Suppressor macrophage treated with lipopolysaccharide for 4 hours (primary cell): ENCODE data around the gene C2CD4A.

Experiments used
- DNase-seq: peaks from one replicate; pipeline ENCODE4 v3.0.0-alpha.2; 2020

C2CD4A gene

DNA sequence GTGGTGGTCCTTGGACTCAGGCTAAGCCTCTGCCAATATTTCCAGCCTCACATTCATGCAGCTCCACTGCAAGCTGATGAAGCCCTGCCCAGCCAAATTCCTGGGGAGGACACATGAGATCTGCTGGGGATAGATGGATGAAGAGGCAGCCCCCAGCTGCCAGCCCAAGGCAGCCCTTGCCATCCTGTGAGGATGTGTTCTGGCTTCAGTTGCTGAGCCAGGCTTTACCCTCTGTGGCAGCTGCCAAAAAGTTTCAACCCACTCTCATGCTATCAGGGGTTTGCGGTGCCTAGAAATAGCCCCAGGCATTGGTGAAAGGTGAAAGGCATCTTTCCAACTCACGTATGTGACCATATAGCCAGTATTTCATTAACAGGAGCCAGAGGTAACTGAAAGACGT lies 37.6 kb downstream of the C2CD4A start:
- DNase-seq: no peak

DNA sequence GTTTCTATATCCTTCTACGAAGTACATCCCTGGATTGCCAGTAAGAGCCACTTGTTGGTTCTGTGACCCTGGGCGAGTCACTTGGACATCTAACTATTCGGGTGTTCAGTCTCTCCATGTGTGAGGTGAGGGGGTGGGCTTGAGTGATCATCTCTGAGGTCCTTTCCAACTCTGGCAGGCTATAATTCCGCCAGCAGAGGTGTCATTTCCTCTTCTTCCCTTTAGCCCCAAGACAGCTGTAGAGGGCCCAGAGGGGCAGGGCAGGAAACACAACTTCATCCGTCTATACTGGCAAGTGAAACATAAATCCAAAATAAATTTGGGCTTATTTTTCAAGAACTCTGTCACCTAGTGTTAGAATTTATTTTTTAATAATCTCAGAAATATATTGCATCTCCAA lies 38.1 kb downstream of the C2CD4A start:
- no peak for DNase-seq

DNA sequence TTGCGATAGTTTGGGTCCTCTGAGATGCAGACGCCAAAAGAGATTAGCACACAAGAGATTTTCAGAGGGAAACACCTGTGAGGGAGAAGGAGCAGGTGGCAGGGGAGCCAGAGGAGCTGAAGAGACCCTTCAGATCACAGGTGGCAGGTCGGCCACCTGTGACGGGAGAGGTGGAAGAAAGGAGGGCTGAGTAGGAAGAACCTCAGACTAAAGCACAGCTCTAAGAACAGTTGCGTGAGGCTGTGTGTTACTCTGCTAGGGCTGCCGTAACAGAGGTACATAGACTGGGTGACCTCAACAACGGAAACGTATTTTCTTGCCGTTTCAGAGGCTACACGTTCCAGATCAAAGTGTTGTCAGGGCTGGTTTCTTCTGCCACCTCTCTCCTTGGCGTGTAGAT lies 38.5 kb downstream of the C2CD4A start:
- DNase-seq: no peak

DNA sequence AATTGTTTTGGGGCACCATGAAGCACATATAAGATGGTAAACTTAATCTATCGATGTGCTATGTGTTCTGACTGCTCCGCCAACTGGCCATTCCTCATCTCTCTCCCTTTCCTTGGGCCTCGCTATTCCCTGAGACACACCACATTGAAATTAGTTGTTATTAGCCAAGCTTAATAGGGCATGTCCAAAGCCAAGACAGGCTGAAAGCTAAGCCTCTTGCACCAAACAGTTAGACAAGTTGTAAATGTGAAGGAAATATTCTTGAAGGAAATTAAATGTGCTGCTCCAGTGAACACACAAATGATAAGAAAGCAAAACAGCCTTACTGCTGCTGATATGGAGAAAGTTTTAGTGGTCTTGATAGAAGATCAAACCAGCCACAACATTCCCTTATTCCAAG lies 39.3 kb downstream of the C2CD4A start:
- DNase-seq: no peak

DNA sequence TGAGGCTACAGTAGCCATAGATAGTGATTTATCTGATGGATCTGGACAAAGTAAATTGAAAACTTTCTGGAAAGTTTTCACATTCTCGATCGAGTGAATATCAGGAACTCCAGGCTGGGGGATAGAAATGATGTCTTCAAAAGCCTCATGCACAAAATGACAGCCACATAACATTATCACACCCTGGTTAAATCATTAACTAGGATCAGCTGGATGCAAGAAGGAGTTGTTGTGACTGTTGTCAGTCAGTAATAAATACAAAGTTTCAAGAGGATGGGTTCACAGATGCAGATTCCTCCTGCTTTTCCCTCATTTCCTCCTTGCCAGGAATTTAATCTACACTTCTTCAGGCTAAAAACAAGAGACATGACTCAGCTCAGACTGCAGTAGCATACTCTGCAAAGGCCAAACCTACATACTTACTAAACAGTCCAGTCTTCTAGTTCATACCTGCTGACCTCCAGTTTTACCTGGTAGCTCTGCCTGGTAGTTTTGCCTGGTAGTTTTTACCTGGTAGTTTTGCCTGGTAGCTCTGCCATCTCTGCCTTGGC lies 40.9 kb downstream of the C2CD4A start:
- DNase-seq: no peak

DNA sequence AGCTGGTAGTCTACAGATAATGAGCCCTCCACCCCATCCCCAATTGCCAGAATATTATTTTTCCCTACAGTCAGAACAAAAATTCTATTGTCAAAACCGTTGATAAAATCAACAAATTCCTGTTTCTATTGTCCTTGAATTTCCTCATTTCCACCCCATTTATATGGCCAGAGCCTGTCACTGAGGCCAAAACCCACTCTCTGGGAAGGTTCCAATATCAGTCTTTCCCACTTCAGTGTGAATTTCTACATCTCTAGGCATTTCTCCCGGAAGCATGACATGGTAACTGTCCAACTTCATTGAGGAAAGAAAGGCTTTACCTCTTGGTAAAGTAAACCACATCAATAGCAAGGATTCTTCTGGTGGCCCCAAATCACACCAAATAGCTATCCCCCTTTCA lies 41.6 kb downstream of the C2CD4A start:
- DNase-seq: no peak

DNA sequence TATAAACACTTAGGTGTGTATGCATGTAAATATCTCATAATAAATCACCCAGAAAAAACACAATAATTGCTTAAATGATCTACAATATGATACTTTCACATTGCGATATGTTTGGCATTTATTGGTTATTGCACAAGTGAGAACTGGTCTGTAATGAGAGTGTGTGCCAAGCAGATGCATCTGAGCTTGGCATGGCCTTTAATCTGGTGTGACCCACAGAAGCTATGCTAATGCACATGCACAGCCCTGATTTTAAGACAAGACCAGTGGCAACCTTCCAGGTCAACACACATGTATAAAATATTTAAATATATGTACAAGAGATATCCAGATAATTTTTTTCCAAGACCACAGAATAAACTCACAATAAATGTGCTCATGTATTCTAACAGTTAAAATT lies 42.7 kb downstream of the C2CD4A start:
- no peak for DNase-seq

DNA sequence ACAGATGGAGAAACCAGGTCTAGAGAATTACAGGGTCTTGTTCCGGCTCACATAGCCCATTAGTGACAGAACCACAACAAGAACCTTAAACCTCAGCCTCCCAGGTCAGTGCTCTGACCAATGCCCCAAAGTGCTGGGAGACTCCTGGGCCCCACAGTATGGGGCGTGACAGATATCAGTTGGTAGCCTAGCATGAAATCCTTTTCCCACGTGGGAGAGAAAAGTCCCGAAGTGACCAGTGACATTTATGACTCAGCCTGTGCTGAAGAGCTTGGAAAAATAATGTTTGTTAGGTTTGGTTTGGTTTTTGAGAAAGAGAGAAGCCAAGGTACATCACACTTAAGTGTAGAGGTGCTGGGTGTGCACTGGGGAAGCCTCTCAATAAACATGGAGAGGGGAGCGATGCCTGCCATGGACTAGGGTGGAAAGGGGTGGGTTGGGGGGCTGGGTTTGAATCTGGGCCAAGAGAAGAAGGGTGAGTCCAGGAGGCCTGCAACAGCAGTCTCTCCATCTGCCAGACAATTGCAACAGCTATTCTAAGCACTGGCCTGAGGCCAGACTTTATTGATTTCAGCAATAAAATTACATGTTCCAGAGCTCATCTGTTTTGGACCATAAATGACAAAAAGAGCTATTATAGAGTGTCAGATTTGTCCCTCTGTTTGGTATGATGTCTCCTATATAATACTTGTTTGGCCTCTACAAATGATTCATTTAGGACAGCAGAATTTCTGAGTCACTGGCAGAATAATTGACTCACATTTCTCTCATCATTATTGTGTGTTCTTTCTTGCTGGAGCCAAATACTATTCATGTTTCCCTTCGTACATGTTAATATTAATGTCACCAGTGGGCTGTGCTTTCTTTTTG lies 43.4 kb downstream of the C2CD4A start:
- peak; percentile 23 for DNase-seq

DNA sequence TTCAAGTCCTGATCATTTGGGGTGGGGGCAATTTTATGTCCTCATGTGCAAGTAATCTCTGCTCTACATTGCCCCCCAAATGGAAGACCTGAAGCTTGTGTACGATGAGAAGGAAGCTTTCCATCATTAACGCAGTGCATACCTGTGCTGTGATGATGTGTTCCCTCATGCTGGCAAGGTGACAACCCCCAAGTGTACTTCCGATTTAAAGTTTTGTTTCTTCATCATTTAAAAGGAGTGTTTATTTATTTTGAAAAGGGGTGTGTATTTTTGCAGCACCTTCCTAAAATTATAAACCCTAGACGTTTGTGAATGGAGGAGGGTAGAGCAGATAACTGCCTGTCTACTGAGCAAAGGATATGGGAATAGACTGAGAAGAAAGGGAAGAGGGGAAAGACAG lies 45.3 kb downstream of the C2CD4A start:
- DNase-seq: no peak

DNA sequence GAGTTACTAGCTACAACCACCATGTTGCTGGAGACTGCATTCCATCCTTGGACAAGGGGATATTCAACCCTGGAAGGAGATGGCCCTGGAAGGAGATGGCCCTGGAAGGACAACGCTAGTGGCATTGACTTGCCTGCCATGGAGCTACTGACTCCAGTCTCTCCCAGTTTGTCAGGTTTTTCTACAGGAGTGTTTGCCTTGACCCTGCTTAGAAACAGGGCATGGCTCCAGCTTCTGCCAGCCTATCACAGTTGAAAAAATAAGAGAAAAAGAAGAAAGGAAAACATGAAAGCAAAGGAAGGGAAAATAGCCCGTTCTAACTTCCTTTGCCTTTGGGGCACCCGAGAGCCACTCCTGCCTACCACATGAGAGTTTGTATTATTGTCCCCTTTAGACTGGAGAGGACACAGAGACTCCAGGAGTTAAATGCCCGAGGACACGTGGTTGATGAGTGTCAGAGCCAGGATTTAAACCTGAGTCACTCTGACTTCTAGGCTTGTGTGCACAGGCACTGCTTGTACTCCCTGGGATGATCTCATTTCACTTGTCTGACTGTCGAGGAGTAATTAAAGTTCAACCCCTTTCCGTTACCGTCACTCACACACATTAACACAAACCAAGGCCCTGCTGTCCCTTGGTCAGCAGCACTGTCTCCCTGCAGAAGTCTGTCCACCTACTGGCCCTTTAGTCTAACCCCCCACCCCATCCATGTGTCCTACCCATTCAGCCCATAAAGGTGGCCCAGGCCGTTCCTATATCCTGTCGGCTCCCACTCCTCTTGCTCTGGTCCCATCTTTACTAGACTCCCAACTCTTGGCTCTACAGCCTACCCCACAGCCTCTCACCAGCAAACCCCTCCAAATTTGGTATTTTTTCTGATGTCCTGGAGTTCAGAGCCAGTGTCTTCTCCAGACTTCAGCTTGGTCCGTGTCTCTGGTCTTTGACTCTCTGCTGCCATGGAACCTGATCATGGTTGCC lies 46.1 kb downstream of the C2CD4A start:
- DNase-seq: no peak

DNA sequence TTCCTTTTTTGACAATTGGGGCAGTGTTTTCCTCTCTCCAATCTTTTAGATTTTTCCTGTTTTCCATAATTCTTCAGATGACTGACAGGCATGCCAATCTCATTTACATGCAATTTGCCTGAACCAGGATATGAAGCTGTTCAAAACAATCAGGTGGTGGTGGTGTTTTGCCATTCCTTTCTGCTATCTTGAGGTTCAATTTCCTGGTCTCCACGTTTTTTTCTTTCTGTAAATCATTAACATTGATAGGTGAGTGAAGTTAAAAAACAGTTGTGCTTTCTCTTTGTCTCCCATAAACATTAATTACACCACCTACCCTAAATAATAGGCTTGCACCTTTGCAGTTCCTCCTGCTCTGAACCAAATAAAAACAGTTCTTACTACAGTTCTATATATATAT lies 49.1 kb downstream of the C2CD4A start:
- no peak for DNase-seq

DNA sequence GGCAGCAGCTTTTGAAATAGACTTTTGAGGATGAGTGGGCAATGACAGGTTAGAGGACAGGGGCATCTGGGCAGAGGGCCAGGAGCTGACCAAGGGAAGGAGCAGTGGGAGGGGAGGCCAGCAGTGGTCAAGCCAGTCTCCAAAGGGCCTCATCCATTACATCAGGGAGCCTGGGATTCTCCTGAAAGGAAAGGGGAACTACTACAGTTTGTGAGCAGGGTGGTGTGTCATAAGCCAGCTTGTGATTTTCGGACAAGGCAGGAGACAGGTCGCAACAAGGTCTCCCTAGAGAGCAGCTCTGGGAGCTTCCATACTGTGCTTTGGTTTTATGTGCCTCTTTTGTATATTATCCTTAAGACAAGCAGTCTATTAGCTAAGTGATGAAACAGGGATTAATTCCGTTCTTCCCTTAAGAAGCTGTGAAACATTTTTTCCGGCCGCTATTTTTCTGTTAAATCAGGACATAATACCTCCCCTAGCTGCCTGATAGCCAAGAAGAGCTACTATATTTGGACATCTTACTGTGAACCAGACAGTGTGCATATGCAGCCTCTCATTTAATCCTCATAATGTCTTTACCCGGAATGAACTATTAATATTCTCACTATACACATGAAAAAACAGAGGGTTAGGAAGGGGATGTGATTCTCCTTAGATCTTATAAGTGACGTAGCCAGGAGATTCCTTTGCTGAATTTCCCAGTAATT lies 51.9 kb downstream of the C2CD4A start:
- DNase-seq: peak; percentile 84

DNA sequence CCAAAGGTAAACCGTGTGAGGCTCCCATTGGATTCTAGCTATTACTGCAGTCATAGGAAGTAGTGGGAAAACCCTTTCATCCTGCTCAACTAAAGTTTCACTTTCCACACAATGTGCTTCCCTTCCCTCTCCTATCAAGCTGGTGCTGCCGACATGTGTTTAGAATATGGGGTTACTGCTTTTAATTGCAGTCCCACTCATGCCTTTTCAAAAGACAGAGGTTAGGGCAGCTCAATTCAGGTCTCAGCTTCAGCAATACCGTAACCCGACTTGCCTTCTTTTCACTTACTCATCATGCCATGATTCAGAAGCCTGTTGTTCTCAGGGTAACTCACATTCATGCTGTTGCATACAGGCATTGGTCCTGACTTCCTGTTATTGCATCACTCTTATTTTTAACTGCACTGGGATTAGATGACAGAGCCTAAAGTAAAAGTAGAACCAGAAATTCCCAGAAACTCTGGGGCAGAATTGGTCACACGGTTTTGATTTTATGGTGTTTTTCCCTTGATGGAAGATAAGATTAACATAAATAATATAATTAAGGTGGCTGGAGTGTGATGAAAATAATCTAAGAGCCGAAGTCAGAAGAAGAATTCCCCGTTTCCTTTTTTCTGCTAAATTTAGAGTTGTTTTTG lies 52.6 kb downstream of the C2CD4A start:
- DNase-seq: peak; percentile 95

DNA sequence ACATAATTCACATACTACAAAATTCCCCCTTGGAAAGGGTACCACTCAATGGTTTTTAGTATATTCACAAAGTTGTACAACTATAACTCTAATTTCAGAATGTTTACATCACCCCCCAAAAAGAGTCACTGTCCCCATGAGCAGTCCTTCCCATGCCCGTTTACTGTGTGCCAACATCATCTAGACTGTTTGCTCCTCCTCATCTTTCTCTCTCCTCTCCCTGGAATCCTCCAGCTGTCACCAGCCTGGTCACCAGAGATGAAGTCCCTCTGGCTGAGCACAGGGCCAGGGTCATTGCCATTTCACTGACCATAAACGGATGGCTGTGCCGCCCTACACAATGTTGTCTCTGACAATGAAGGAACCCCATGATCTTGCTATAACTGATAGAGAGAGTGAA lies 53.1 kb downstream of the C2CD4A start:
- DNase-seq: peak; percentile 50
